ENCODE measurements around the gene ZNF143. TPM values are rescaled to one million over a fixed set of nuclear protein-coding genes. Genes with fewer than 3 reads are reported as not detected.

The ZNF143 gene
- total and polyA plus RNA-seq, 2 of the 13 experiments (the other 11 are each of a cell fraction or from before 2014, with no cell fraction given): 22.4 to 35.6 TPM

- TF ChIP-seq, protein P1, sequence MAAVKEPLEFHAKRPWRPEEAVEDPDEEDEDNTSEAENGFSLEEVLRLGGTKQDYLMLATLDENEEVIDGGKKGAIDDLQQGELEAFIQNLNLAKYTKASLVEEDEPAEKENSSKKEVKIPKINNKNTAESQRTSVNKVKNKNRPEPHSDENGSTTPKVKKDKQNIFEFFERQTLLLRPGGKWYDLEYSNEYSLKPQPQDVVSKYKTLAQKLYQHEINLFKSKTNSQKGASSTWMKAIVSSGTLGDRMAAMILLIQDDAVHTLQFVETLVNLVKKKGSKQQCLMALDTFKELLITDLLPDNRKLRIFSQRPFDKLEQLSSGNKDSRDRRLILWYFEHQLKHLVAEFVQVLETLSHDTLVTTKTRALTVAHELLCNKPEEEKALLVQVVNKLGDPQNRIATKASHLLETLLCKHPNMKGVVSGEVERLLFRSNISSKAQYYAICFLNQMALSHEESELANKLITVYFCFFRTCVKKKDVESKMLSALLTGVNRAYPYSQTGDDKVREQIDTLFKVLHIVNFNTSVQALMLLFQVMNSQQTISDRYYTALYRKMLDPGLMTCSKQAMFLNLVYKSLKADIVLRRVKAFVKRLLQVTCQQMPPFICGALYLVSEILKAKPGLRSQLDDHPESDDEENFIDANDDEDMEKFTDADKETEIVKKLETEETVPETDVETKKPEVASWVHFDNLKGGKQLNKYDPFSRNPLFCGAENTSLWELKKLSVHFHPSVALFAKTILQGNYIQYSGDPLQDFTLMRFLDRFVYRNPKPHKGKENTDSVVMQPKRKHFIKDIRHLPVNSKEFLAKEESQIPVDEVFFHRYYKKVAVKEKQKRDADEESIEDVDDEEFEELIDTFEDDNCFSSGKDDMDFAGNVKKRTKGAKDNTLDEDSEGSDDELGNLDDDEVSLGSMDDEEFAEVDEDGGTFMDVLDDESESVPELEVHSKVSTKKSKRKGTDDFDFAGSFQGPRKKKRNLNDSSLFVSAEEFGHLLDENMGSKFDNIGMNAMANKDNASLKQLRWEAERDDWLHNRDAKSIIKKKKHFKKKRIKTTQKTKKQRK (IDR thresholded peaks at IDR 0.05; ENCODE audit: low read length): no peak
- TF ChIP-seq JDP2 (CRISPR knock-in tag; IDR thresholded peaks at IDR 0.05; ENCODE audit: borderline replicate concordance) (peak; percentile 71; the same call in 1 of the 2 replicates), ZNF460 (CRISPR knock-in tag; IDR thresholded peaks at IDR 0.05; ENCODE audit: borderline replicate concordance) (peak; percentile 68; the same call in 1 of the 2 replicates), ZNF430 (CRISPR knock-in tag; IDR thresholded peaks at IDR 0.05) (peak; percentile 97), RELA (CRISPR knock-in tag; IDR thresholded peaks at IDR 0.05) (no peak), ZNF598 (CRISPR knock-in tag; IDR thresholded peaks at IDR 0.05; ENCODE audit: borderline replicate concordance) (peak; percentile 42; the same call in 1 of the 2 replicates), RFX5 (IDR thresholded peaks at IDR 0.05; ENCODE audit: low read depth, low read length) (no peak), ZNF550 (CRISPR knock-in tag; IDR thresholded peaks at IDR 0.05; ENCODE audit: borderline replicate concordance) (no peak), ZNF142 (CRISPR knock-in tag; IDR thresholded peaks at IDR 0.05) (peak; percentile 63), ZFP91 (CRISPR knock-in tag; IDR thresholded peaks at IDR 0.05; ENCODE audit: borderline replicate concordance) (peak; percentile 88; the same call in 1 of the 2 replicates), PBX3 (CRISPR knock-in tag; IDR thresholded peaks at IDR 0.05; ENCODE audit: borderline replicate concordance) (no peak), ZNF850 (CRISPR knock-in tag; conservative IDR thresholded peaks at IDR 0.05) (peak; percentile 96), CREM (IDR thresholded peaks at IDR 0.05) (peak; percentile 71), CREM (CRISPR knock-in tag; IDR thresholded peaks at IDR 0.05) (no peak)
- TF ChIP-seq, protein P2, sequence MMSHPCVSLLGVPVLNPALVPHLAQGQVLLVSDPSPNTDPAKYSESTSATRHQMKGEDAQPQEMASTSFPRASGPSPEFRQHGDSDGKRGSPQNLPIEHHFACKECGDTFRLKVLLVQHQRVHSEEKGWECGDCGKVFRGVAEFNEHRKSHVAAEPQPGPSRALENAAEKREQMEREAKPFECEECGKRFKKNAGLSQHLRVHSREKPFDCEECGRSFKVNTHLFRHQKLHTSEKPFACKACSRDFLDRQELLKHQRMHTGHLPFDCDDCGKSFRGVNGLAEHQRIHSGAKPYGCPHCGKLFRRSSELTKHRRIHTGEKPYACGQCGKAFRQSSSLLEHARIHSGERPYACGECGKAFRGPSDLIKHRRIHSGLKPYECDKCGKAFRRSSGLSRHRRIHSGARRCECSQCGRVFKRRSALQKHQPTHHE (CRISPR knock-in tag; IDR thresholded peaks at IDR 0.05; ENCODE audit: borderline replicate concordance): 0 out of 2 replicates have a peak, but pooled peaks have one; percentile 93
Measured at GRCh38 chr11:9573052-9573774, 112.4 kb downstream of the ZNF143 start, which contains the start of gene WEE1 (continued).
